ENCODE results near the gene ARPC2.
"Not testable (repeated sequence)": the region's sequence is repeated elsewhere in the genome, so short reads cannot be mapped to it uniquely, and the experiment has no call there.

The ARPC2 gene

GRCh38 chr2:218271487-218271797, 54.5 kb downstream of the ARPC2 start:
- DNase-seq (ENCODE audit: low spot score), result no peak

- DNase-seq (ENCODE audit: low spot score), result no peak
Observed at GRCh38 chr2:218271865-218272530, 55.0 kb downstream of the ARPC2 start.

DNA sequence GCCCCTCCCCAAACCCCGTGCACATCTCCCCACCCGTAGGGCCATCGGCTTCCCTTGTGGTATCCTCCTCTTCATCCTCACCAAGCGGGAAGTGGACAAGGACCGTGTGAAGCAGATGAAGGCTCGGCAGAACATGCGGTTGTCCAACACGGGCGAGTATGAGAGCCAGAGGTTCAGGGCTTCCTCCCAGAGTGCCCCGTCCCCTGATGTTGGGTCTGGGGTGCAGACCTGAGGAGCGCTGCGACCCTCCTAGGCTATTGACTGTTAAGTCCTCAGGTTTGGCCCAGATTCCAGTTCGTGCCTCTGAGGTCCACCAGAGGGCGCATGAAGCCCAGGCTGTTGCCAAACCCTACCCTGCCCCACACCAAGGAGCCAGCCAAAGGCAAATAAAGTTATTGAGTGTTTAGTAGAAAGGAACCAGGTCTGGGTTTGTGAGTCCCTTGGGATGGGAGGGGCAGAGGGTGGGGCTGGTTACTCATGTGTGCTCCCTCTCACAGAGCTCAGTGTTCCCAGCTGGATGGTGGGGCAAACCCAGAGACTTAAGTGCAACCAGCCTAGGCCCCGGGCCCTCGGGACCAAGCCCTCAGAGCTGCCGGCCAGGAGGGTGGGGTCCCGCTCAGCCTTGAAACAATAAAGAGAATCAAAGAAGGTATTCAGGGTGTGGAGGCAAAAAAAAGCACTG, 55.7 kb downstream of the ARPC2 start:
- peak; percentile 76 for DNase-seq (ENCODE audit: low spot score)

GRCh38 chr2:218273214-218273907, 56.4 kb downstream of the ARPC2 start:
- DNase-seq (ENCODE audit: low spot score), result not testable (repeated sequence)

DNA sequence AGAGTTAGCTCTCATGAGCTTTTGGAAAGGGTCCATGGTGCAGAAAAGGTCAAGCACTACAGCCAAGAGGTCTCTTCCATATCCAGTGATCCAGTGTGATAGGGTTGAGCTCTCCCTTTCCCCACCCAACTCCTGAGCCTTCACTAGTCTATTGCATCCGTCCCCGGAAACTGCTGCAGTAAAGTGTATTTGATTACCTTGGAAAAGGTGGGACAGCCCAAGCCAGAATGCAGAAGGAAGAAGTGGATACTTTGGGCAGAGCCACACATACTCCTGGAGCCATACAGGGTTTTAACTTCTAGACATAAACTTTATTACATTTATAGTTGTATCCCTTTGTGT, 56.9 kb downstream of the ARPC2 start:
- DNase-seq (ENCODE audit: low spot score), result no peak

DNA sequence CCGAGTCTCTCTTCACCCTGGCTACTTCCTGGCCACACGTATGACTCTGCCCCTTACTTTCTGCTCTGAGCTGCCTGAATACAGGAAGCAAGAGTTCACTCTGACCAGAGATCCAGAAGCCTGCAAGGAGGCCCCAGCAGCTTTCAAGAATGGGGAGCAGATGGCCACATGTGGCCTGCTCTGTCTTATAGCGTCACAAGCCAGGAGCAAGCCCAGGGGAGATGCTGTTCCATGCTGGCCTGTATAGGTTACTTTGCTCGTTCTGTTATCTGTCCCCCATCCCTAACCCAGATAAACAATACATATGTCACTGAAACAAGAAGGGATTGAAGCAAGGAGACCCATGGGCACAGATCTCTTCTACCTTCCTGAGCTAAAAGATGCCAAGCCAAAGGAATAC, 57.6 kb downstream of the ARPC2 start:
- no peak for DNase-seq (ENCODE audit: low spot score)

DNA sequence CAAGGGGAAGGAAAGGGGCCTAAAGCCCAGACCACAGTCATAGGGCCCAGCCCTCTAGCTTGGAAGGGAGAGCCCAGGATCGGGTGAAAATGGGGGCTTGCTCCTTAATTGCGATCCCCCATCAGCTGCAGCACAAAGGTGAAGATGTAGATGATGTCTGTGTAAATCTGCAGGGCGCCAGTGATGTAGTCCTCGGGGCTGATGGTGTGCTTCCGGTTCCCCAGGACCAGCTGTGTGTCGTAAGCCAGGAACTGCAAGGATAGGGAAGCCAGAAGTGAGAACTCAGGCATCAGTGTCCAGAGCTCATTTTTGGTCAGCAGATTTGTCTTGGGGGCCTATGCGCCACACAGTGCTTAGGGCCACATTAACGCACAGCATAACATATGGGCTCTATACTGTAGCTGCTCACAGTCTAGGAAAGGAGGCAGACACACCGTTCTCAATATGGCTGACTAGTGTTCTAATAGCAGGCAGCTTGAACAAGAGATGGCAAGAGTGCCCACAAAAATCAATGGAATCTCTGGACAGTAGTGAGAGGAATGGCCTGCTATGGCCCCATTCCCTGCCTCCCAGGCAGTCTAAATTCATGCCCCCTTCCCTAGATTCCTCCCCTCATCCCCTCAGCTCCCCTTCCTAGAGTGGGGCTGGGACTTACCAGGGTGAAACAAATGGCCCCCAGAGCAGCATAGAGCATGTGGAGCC, 58.5 kb downstream of the ARPC2 start:
- DNase-seq (ENCODE audit: low spot score), result no peak

GRCh38 chr2:218276986-218277755, 60.2 kb downstream of the ARPC2 start:
- DNase-seq (ENCODE audit: low spot score), result no peak

- no peak for DNase-seq (ENCODE audit: low spot score)
Observed at GRCh38 chr2:218277921-218278320, 60.9 kb downstream of the ARPC2 start.

GRCh38 chr2:218278531-218279360, 61.8 kb downstream of the ARPC2 start:
- DNase-seq (ENCODE audit: low spot score), result no peak

GRCh38 chr2:218280260-218280870, 63.4 kb downstream of the ARPC2 start:
- DNase-seq (ENCODE audit: low spot score), result no peak

DNA sequence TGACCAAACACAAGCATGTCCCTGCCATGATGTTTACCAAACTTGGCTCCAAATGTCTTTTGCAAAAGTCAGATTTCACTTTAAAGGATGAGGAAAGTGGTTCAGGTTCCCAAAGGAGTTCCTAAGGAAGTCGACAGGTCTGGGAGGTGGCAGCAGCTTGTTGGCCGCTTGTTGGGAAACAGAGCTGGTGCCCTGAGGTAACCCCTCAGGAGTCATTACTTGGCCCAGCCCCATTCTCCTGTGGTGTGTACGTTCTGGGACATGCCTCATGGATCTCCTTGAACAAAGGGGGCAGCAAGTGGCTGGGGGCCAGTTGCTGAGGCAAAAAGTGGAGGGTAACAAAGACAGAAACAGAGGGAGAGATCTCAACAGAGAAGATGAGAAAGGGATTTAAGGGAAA, 64.5 kb downstream of the ARPC2 start:
- no peak for DNase-seq (ENCODE audit: low spot score)

DNA sequence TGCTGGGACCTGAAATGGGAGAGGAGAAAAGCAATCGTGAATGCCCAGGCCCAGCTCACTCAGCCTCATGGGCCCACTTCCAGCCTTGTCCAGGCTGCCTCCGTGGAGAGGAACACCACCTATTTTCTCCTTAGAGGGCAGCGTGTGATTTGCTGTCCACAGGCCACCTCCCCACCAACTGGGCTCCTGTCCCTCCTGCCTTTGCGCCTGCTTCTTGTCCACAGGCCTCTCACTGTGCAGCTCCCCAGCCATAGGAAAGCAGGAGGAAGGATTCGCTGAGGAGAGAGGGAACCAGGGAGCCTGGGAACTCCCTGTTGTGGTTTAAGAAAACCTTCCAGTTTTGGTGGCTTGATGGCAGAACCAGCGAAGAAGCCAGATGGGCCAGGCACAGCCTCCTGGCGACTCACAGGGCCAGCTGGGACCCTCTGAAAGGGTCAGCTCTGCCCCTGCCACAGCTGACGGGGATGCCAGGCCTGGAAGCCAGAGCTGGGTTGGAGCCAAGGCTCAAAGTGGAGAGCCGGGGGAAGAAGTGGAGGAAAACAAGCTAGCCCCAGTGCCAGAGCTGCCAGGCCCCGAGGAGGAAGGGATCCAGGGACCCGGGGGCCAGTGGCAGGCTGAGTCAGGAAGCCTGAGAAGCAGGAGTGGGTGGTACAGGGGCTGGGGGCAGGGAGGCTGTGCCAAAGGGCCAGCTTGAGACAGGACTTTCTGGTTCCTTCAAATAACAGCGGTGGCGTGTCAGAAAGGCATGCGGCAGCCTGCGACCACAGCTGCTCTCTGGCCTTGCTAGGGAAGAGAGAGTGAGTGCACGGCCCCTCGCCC, 65.4 kb downstream of the ARPC2 start:
- DNase-seq (ENCODE audit: low spot score), result no peak

DNA sequence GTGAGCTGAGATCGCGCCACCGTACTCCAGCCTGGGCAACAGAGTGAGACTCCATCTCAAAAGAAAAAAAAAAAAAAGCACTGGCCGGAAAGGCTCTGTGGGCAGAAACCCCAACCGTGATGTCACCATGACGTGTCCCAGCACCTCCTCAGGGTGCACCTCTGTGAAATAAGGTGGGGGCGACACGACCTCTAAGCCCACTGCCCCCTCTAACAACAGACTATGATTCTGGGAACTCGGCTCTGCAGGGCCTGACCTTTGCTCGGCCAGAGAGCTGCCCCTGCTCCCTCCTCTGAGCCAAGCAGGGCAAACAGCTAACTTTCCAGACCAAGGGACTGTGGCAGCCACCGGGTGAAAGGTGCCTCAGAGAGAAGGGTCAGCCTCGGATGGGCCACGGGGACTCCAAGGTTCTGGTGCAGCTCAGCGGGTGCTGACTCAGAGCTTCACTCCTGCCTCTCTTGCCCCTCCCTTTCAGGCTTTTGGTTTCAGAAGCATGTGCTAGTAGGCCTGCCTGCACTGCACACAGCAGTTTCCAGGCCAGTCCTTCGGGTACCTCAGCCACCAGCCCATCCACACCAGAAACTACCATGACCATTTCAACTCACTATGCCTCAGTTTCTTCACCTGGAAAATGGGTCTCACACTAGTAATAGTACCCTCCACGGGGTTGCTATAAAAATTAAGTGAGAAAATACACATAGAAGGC, 67.3 kb downstream of the ARPC2 start:
- no peak for DNase-seq (ENCODE audit: low spot score)

DNA sequence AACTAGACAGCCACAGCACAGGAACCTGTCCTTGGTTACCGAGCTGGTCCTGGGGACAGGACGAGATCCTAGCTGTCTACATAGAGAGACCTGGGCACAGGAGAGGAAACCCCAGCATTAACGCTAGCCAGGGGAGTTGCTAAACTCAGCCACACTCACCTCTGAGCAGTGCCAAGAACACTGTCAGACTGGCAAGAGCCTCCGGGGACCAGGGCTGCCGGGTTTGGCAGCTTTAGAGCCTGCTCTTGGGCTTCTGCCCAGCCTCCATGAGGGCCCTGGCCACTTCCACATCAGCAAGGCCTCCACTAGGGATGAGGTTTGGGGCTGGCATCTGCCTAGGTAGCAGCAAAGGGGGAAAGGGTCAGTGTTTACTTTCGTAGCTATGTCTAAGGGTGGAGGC, 68.6 kb downstream of the ARPC2 start:
- DNase-seq (ENCODE audit: low spot score), result peak; percentile 64

DNA sequence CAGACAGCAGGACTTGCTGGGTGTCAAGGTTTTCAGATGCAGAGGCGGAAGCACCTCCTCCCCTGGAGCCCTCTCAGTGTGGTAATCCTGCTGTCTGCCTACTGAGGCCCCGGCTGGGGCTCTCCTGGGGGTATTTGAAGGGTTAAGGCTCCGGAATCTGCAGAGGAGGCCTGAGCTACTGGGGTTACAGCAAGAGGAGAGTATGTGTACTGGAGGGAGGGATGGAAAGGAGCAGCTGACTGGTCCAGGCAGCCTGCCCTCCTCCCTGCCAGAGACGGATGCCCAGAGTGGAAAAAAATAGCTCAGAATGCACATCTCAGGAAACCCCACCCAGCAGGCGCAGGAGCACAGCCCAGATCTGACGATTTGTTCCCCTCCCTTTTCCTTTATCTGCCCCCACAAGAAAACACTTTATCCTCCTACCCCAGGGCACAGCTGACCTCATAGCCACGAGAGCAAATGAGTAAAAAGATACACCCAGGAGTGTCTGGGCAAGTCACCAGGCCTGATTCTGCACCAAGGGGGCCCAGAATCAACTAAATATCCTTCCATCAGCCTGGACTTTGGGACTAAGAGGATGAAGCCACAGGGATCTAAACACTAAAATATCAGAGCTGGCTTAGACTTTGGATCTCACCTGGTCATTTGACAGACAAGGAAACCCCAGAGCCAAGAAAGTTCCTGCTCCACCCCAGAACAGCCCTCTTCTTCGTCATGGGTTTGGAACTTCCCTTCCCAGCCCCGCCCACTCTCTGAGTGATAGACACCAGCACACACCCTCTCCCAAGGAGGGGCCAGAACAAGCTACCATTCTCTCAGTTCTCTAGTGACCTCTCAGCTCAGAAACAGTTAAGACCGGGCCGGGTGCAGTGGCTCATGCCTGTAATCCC, 69.8 kb downstream of the ARPC2 start:
- peak; percentile 55 for DNase-seq (ENCODE audit: low spot score)

GRCh38 chr2:218289639-218290315, 72.8 kb downstream of the ARPC2 start:
- DNase-seq (ENCODE audit: low spot score), result no peak

All from D341Med (cell line).